ENCODE measurements around the gene TANC1. TPM values are rescaled to one million over a fixed set of nuclear protein-coding genes. Genes with fewer than 3 reads are reported as not detected.
"Not testable (repeated sequence)": the region's sequence is repeated elsewhere in the genome, so short reads cannot be mapped to it uniquely, and the experiment has no call there.

The TANC1 gene
- total RNA-seq, 5 donors from 2014 or later (not counting 1 experiment from before 2014, with no cell fraction given): 0.26 to 0.61 (median 0.50) TPM

- CTCF ChIA-PET: interaction anchor here (0.6 to 2.0 kb wide), 5 partner anchors 19 to 1042 kb away, joined by 4 to 6 read pairs (median 4); no protein-coding TSS in a partner anchor
- WGBS (ENCODE audit: insufficient coverage): 96% methylated on average over 4 of the region's 9 CpGs
- no peaks in the 10 kb centered on the region for H3K27me3 ChIP-seq (replicated peaks in 1 of 2; ENCODE audit: control insufficient read depth in 2 of 2, extremely low read depth in 1 of 2, insufficient read depth in 2 of 2, low read length in 1 of 2)
Observed at GRCh38 chr2:159137511-159138241, 169.2 kb downstream of the TANC1 start.

DNA sequence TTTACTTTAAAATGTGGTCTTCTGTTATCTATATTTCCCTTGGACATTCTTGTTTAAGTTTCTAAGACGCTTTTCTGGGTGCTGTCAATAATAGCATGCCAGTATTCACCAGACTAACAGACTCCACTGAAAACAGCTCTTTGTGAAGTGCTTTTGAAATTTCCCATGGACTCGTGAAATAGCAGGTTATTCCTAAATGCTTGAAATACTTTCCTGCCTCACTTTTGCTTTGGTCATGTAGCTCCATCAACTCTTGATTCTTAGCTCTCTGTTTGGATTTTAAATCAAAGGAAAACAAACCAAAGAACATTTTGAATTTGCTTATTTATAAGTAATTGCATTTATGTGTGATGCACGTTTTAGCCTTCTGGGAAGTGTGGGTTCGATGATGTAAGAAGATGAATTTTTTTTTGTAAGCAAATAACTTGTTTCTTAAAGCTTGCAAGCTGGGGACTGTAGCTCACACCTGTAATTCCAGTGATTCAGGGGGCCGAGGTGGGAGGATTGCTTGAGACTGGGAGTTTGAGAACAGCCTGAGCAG is 170.3 kb downstream of the TANC1 start:
- Histone ChIP-seq H3K27ac (ENCODE audit: low read length) (no peak overlapping the region), H3K9me3 (no peaks in the 10 kb centered on the region), H3K36me3 (ENCODE audit: control insufficient read depth in 2 of 2, extremely low read depth in 1 of 2, insufficient read depth in 1 of 2, low read length in 1 of 2) (no peaks in the 10 kb centered on the region), H3K4me3 (ENCODE audit: control insufficient read depth in 1 of 2, extremely low read depth in 1 of 2, low read length in 1 of 2) (no peak overlapping the region), H3K4me1 (ENCODE audit: control insufficient read depth in 1 of 2, extremely low read depth in 1 of 2, insufficient read depth in 2 of 2, low read length in 2 of 2) (no peaks in the 10 kb centered on the region), H3K27me3 (replicated peaks in 1 of 2; ENCODE audit: control insufficient read depth in 2 of 2, extremely low read depth in 1 of 2, insufficient read depth in 2 of 2, low read length in 1 of 2) (no peaks in the 10 kb centered on the region)
- Mint-ChIP-seq H3K36me3 (no peaks in the 10 kb centered on the region), H3K27ac (no peak overlapping the region), H3K9me3 (no peaks in the 10 kb centered on the region), H3K27me3 (peaks cover 0 to 10% of the 10 kb centered on the region in 2 donors), H3K4me3 (no peak overlapping the region), H3K4me1 (no peaks in the 10 kb centered on the region)
- POLR2A ChIA-PET: no interaction called here
- DNase-seq: no peak
- 100% methylated on average over 1 of the region's 5 CpGs for WGBS (ENCODE audit: insufficient coverage)
- ATAC-seq (replicated peaks in 1 of 4): no peak
- CTCF ChIA-PET: interaction anchor here (0.6 to 2.0 kb wide), 6 partner anchors 9 to 636 kb away, joined by 3 to 6 read pairs (median 3); no protein-coding TSS in a partner anchor

More at GRCh38 chr2:159137511-159138241, 169.2 kb downstream of the TANC1 start:
- H3K4me3 ChIP-seq (ENCODE audit: control insufficient read depth in 1 of 2, extremely low read depth in 1 of 2, low read length in 1 of 2): no peak overlapping the region
- Mint-ChIP-seq H3K27ac (no peak overlapping the region), H3K4me3 (no peak overlapping the region), H3K9me3 (no peaks in the 10 kb centered on the region), H3K27me3 (peaks cover 0 to 10% of the 10 kb centered on the region in 2 donors), H3K4me1 (no peaks in the 10 kb centered on the region), H3K36me3 (no peaks in the 10 kb centered on the region)
- no peaks in the 10 kb centered on the region for H3K36me3 ChIP-seq (ENCODE audit: control insufficient read depth in 2 of 2, extremely low read depth in 1 of 2, insufficient read depth in 1 of 2, low read length in 1 of 2)
- H3K9me3 ChIP-seq: no peaks in the 10 kb centered on the region
- no peak for ATAC-seq (replicated peaks in 1 of 4)
- no peaks in the 10 kb centered on the region for H3K4me1 ChIP-seq (ENCODE audit: control insufficient read depth in 1 of 2, extremely low read depth in 1 of 2, insufficient read depth in 2 of 2, low read length in 2 of 2)
- DNase-seq: no peak
- POLR2A ChIA-PET: no interaction called here
- no peak overlapping the region for H3K27ac ChIP-seq (ENCODE audit: low read length)

GRCh38 chr2:159139216-159139933 is 170.9 kb downstream of the TANC1 start:
- H3K27ac Mint-ChIP-seq: no peak overlapping the region
- WGBS (ENCODE audit: insufficient coverage): no CpG with 5 or more reads among the region's 5 CpGs
- H3K36me3 ChIP-seq (ENCODE audit: control insufficient read depth in 2 of 2, extremely low read depth in 1 of 2, insufficient read depth in 1 of 2, low read length in 1 of 2): no peaks in the 10 kb centered on the region
- H3K4me1 ChIP-seq (ENCODE audit: control insufficient read depth in 1 of 2, extremely low read depth in 1 of 2, insufficient read depth in 2 of 2, low read length in 2 of 2): peaks cover 0 to 3% of the 10 kb centered on the region in 2 experiments
- ChIA-PET POLR2A (interaction anchor here in 1 of 2 donors (1.2 kb wide), 1 partner anchor 13 kb away, joined by 3 read pairs; no protein-coding TSS in a partner anchor), CTCF (interaction anchor here (0.7 to 1.1 kb wide), 4 partner anchors 9 to 671 kb away, joined by 3 read pairs; no protein-coding TSS in a partner anchor)
- H3K9me3 ChIP-seq: no peaks in the 10 kb centered on the region
- no peak overlapping the region for H3K4me3 Mint-ChIP-seq
- H3K27ac ChIP-seq (ENCODE audit: low read length): no peak overlapping the region
- H3K36me3 Mint-ChIP-seq: no peaks in the 10 kb centered on the region
- H3K9me3 Mint-ChIP-seq: no peaks in the 10 kb centered on the region
- H3K27me3 ChIP-seq (replicated peaks in 1 of 2; ENCODE audit: control insufficient read depth in 2 of 2, extremely low read depth in 1 of 2, insufficient read depth in 2 of 2, low read length in 1 of 2): no peaks in the 10 kb centered on the region
- H3K27me3 Mint-ChIP-seq: peaks cover 0 to 10% of the 10 kb centered on the region in 2 donors
- ATAC-seq (replicated peaks in 1 of 4) (no peak), DNase-seq (no peak)
- no peak overlapping the region for H3K4me3 ChIP-seq (ENCODE audit: control insufficient read depth in 1 of 2, extremely low read depth in 1 of 2, low read length in 1 of 2)
- H3K4me1 Mint-ChIP-seq: no peaks in the 10 kb centered on the region

- POLR2A ChIA-PET: interaction anchor here in 1 of 2 donors (0.7 to 1.2 kb wide), 2 partner anchors 14 to 316 kb away, joined by 3 to 8 read pairs; no protein-coding TSS in a partner anchor
- no peaks in the 10 kb centered on the region for H3K36me3 ChIP-seq (ENCODE audit: control insufficient read depth in 2 of 2, extremely low read depth in 1 of 2, insufficient read depth in 1 of 2, low read length in 1 of 2)
- Mint-ChIP-seq H3K27ac (no peak overlapping the region), H3K36me3 (no peaks in the 10 kb centered on the region), H3K4me3 (no peak overlapping the region), H3K9me3 (no peaks in the 10 kb centered on the region), H3K4me1 (peaks cover 0 to 6% (median 2%) of the 10 kb centered on the region in 3 donors), H3K27me3 (peaks cover 2 to 10% of the 10 kb centered on the region in 2 donors)
- DNase-seq (no peak), ATAC-seq (replicated peaks in 1 of 4) (no peak)
- peaks cover 0 to 8% of the 10 kb centered on the region in 2 experiments for H3K4me1 ChIP-seq (ENCODE audit: control insufficient read depth in 1 of 2, extremely low read depth in 1 of 2, insufficient read depth in 2 of 2, low read length in 2 of 2)
- no peak overlapping the region for H3K27ac ChIP-seq (ENCODE audit: low read length)
- H3K27me3 ChIP-seq (replicated peaks in 1 of 2; ENCODE audit: control insufficient read depth in 2 of 2, extremely low read depth in 1 of 2, insufficient read depth in 2 of 2, low read length in 1 of 2): no peaks in the 10 kb centered on the region
- H3K4me3 ChIP-seq (ENCODE audit: control insufficient read depth in 1 of 2, extremely low read depth in 1 of 2, low read length in 1 of 2): no peak overlapping the region
- WGBS (ENCODE audit: insufficient coverage): 89% methylated on average over 1 of the region's 2 CpGs
- no peaks in the 10 kb centered on the region for H3K9me3 ChIP-seq
- CTCF ChIA-PET: interaction anchor here (0.6 to 0.7 kb wide), 8 partner anchors 13 to 670 kb away, joined by 3 to 6 read pairs (median 3); no protein-coding TSS in a partner anchor
Observed at GRCh38 chr2:159140070-159140769, 171.8 kb downstream of the TANC1 start.

GRCh38 chr2:159140821-159141220 is 172.4 kb downstream of the TANC1 start:
- not testable (repeated sequence) for ATAC-seq (replicated peaks in 1 of 4); H3K9me3 ChIP-seq; H3K27me3 ChIP-seq (replicated peaks in 1 of 2; ENCODE audit: control insufficient read depth in 2 of 2, extremely low read depth in 1 of 2, insufficient read depth in 2 of 2, low read length in 1 of 2); H3K27ac ChIP-seq (ENCODE audit: low read length); H3K36me3 ChIP-seq (ENCODE audit: control insufficient read depth in 2 of 2, extremely low read depth in 1 of 2, insufficient read depth in 1 of 2, low read length in 1 of 2); H3K4me3 Mint-ChIP-seq; H3K36me3 Mint-ChIP-seq; DNase-seq; H3K27me3 Mint-ChIP-seq; H3K9me3 Mint-ChIP-seq; H3K4me1 Mint-ChIP-seq; H3K27ac Mint-ChIP-seq; H3K4me3 ChIP-seq (ENCODE audit: control insufficient read depth in 1 of 2, extremely low read depth in 1 of 2, low read length in 1 of 2)
- ChIA-PET CTCF (interaction anchor here (0.6 to 0.7 kb wide), 7 partner anchors 14 to 622 kb away, joined by 3 to 6 read pairs (median 3); no protein-coding TSS in a partner anchor), POLR2A (interaction anchor here in 1 of 2 donors (0.7 kb wide), 1 partner anchor 317 kb away, joined by 8 read pairs; no protein-coding TSS in a partner anchor)
- peaks cover 0 to 12% of the 10 kb centered on the region in 2 experiments for H3K4me1 ChIP-seq (ENCODE audit: control insufficient read depth in 1 of 2, extremely low read depth in 1 of 2, insufficient read depth in 2 of 2, low read length in 2 of 2)
- WGBS (ENCODE audit: insufficient coverage): no CpG with 5 or more reads among the region's 4 CpGs

Data from T-cell (primary cell).